ACHN (cell line): ENCODE results near the gene TMEM101.
"Not testable (repeated sequence)": the region's sequence is repeated elsewhere in the genome, so short reads cannot be mapped to it uniquely, and the experiment has no call there.

Source experiments
- DNase-seq: peaks from one replicate; pipeline ENCODE4 v3.0.0-alpha.2; 2015
- in situ Hi-C: cut with HindIII; loops from 2 replicates; pipeline ENCODE4 v1.10.0; 2017; ENCODE audit warnings: low sequenced_read_pairs, low pct_ligation_motif_present, low pct_unique_long_range_greater_than_20kb

Gene TMEM101

GRCh38 chr17:44014437-44015172 is at the start of gene TMEM101:
Gene TMEM101, minus strand, starts transcription at chr17:44014963. Its CDS starts 11 bp downstream, at chr17:44014952.
- in situ Hi-C loops: no loop called here

GRCh38 chr17:44063704-44064639 is 49.2 kb upstream of the TMEM101 start:
- no peak for DNase-seq
- in situ Hi-C loops: no loop called here

More at GRCh38 chr17:44014437-44015172, at the start of gene TMEM101:
- peak; percentile 94 for DNase-seq

GRCh38 chr17:44062871-44063270 is 48.1 kb upstream of the TMEM101 start:
- no peak for DNase-seq
- in situ Hi-C loops: no loop called here

- no peak for DNase-seq
- in situ Hi-C loops: no loop called here
Measured at GRCh38 chr17:44061446-44061845, 46.7 kb upstream of the TMEM101 start.

GRCh38 chr17:44059101-44059892 is 44.5 kb upstream of the TMEM101 start:
- in situ Hi-C loops: no loop called here
- DNase-seq: no peak

- no peak for DNase-seq
- in situ Hi-C loops: no loop called here
Measured at GRCh38 chr17:44053125-44053872, 38.5 kb upstream of the TMEM101 start.

- in situ Hi-C loops: no loop called here
- no peak for DNase-seq
Measured at GRCh38 chr17:44049294-44050060, 34.7 kb upstream of the TMEM101 start.

GRCh38 chr17:44046893-44047292 is 32.1 kb upstream of the TMEM101 start:
- in situ Hi-C loops, DNase-seq: not testable (repeated sequence)

GRCh38 chr17:44045486-44045885 is 30.7 kb upstream of the TMEM101 start:
- DNase-seq: no peak
- in situ Hi-C loops: no loop called here

GRCh38 chr17:44044071-44044470 is 29.3 kb upstream of the TMEM101 start:
- in situ Hi-C loops: no loop called here
- DNase-seq: no peak

GRCh38 chr17:44043272-44043696 is 28.5 kb upstream of the TMEM101 start:
- no peak for DNase-seq
- in situ Hi-C loops: no loop called here

GRCh38 chr17:44039829-44040635 is 25.3 kb upstream of the TMEM101 start:
- no peak for DNase-seq
- in situ Hi-C loops: no loop called here

GRCh38 chr17:44038604-44039011 is 23.8 kb upstream of the TMEM101 start:
- in situ Hi-C loops: no loop called here
- no peak for DNase-seq

GRCh38 chr17:44037471-44037870 is 22.7 kb upstream of the TMEM101 start:
- in situ Hi-C loops: no loop called here

GRCh38 chr17:44034688-44035087 is 19.9 kb upstream of the TMEM101 start:
- DNase-seq, in situ Hi-C loops: not testable (repeated sequence)

More at GRCh38 chr17:44037471-44037870, 22.7 kb upstream of the TMEM101 start:
- no peak for DNase-seq

- in situ Hi-C loops: no loop called here
- peak; percentile 39 for DNase-seq
Measured at GRCh38 chr17:44033861-44034408, 19.2 kb upstream of the TMEM101 start.
